HCT116 (cell line): ENCODE measurements around the gene MZB1.
A peak's percentile ranks its signal among the peaks of the same experiment; 100 is the strongest.

ENCODE experiments used
- CEBPB ChIP-seq: IDR thresholded peaks from 2 replicates; pipeline ENCODE4 v1.6.1; 2012; ENCODE audit warnings: low read depth
- CTCF ChIP-seq, 3 experiments: fragments of 200-600 bp in 1 of 3; sonication (generic) in 1 of 3; IDR thresholded peaks in 2 of 3; conservative IDR thresholded peaks in 1 of 3; 2 replicates each; pipeline ENCODE4 v1.5.1; 2012 to 2017; ENCODE audit warnings: low read depth in 2 of 3, low read length in 2 of 3, antibody characterized with exemption in 1 of 3, borderline replicate concordance in 1 of 3, control low read depth in 1 of 3, mild to moderate bottlenecking in 1 of 3, mixed read lengths in 1 of 3, mixed run types in 1 of 3, moderate library complexity in 1 of 3; ENCODE audit not compliant: insufficient read depth in 1 of 3
- EZH2 ChIP-seq: fragments of 200-600 bp; sonication (generic); IDR thresholded peaks from 2 replicates; pipeline ENCODE4 v1.6.1; 2017; ENCODE audit warnings: antibody characterized with exemption, mixed run types
- EZH2phosphoT487 ChIP-seq: fragments of 200-600 bp; IDR thresholded peaks from 2 replicates; pipeline ENCODE4 v1.6.1; 2018; ENCODE audit warnings: antibody characterized with exemption, borderline replicate concordance
- JUND ChIP-seq: IDR thresholded peaks from 2 replicates; pipeline ENCODE4 v1.6.1; 2012
- POLR2A ChIP-seq: IDR thresholded peaks from 2 replicates; pipeline ENCODE4 v1.7.0; 2011; ENCODE audit warnings: borderline replicate concordance; ENCODE audit not compliant: insufficient read depth, insufficient read length; ENCODE audit errors: extremely low read depth
- POLR2AphosphoS5 ChIP-seq: IDR thresholded peaks from 2 replicates; pipeline ENCODE4 v1.6.1; 2011; ENCODE audit warnings: mild to moderate bottlenecking, low read depth, low read length, moderate library complexity
- RAD21 ChIP-seq: IDR thresholded peaks from 2 replicates; pipeline ENCODE4 v1.6.1; 2012; ENCODE audit warnings: low read depth, mild to moderate bottlenecking
- REST ChIP-seq: IDR thresholded peaks from 2 replicates; pipeline ENCODE4 v1.6.1; 2012; ENCODE audit warnings: low read depth
- SP1 ChIP-seq: IDR thresholded peaks from 2 replicates; pipeline ENCODE4 v1.6.1; 2012; ENCODE audit warnings: low read depth
- YY1 ChIP-seq: IDR thresholded peaks from 2 replicates; pipeline ENCODE4 v1.6.1; 2011; ENCODE audit warnings: low read length, low read depth, moderate library complexity, mild to moderate bottlenecking; ENCODE audit not compliant: insufficient replicate concordance; ENCODE audit errors: extremely low read depth

GRCh38 chr5:139402561-139403158 lies 12.9 kb upstream of the MZB1 start:
- TF ChIP-seq CTCF (IDR thresholded peaks at IDR 0.05 in 2 of 3, conservative IDR thresholded peaks at IDR 0.05 in 1 of 3; ENCODE audit: borderline replicate concordance in 1 of 3, insufficient read depth in 1 of 3, low read depth in 2 of 3, low read length in 2 of 3) (peak; percentile 38 to 82 (median 81); a peak in 5 of 6 replicates), CEBPB (no peak), POLR2A (no peak), RAD21 (peak; percentile 53), POLR2AphosphoS5 (no peak), YY1 (peak; percentile 9), EZH2 (no peak), REST (no peak), SP1 (no peak), EZH2phosphoT487 (no peak), JUND (no peak)
